ENCODE data around the gene RARRES1.

Gene RARRES1

DNA sequence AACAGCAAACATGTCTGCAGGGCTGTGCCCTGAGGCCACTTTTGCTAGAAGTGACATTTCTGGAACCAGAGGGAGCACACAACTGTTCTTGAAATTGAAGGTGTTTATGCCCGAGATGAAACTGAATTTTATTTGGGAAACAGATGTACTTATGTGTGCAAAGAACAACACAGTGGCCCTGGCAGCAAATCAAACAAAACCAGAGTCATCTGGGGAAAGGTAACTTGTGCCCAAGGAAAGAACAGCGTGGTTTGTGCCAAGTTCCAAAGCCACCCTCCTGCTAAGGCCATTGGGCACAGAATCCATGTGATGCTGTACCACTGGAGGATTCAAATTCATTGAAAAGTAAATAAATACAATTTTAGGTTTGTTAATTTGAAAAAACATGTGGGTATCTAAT, 31.2 kb upstream of the RARRES1 start:
- DNase-seq: no peak

DNA sequence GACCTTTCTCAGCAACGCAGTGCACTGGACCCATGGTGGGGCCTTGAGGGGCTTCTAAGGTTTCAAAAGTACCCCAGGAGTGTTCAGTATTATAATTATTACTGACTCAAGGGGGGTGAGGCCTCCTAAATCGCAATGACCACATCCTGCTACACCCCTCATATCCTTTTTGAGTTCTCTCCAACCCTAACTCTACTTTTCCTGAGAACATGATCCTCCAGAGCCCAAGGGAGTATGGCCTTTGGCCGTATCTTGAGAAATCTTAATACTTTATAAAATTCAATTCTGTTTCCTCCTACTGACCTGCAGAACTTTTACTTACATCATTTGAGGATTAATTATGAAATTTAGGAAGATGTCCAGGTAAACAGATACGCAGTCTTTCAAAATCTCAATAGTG, 30.4 kb upstream of the RARRES1 start:
- no peak for DNase-seq

DNA sequence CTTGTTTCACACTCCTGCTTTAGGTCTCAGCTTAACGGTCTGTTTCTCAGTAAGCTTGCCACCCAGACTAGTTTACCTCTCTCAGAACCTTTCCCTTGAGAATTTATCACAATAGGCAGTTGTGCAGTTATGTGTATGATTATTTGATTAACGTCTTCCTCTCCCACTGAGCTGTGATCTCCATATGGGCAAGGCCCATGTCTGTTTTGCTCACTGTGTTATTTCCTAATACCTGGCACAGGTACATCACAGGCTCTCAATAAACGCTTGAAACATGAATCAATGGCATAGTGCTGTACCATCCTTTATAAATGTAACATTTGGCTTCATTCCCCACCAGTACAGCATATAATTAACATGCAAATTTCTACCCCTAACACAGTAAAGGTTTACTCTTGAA, 29.1 kb upstream of the RARRES1 start:
- no peak for DNase-seq

DNA sequence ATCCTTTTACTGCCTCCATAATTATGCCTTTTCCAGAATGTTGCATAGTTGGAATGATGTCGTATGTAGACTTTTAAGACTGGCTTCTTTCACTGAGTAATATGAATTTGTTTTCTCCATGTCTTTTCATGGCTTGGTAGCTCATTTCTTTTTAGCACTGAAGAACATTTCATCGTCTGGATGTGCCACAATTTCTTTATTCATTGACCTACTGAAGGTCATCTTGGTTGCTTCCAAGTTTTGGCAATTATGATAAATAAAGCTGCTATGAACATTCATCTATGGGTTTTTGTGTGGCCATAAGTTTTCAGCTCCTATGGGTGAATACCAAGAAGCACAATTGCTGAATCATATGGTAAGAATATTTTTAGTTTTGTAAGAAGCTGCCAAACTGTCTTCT, 23.2 kb upstream of the RARRES1 start:
- no peak for DNase-seq

DNA sequence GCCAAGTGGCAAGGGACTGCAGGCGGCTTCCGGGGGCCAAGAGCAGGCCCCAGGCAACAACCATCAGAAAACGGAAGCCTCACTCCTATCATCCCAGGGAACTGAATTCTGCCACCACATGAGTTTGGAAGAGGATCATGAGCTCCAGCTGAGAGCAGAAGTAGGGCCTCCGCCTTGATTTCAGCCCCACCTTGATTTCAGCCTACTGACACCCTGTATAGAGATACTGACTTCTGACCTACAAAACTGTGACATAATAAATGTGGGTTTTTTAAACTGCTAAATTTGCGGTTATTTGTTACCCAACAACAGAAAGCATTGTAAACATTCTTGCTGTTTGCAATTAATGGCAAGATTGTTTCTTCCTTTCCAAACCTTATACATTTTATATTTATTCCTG, 21.6 kb upstream of the RARRES1 start:
- no peak for DNase-seq

DNA sequence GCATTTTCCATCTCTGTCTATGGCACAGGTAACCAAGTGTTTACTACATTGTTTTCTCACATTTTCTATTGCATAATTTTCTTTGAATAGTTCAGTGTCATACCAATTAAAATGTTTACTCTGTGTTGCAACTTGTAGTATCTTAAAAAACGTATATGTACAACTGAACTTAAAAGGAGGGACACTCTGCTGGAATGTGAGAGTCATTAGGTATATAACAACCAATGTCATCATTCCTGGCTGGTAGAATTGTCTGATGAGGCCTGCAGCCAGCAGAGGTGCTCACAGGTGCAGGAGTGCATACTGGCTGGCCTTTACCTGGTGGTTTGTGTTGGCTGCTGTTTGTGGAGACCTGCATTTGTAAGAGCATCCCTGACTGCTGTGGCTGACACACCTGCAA, 19.1 kb upstream of the RARRES1 start:
- no peak for DNase-seq

DNA sequence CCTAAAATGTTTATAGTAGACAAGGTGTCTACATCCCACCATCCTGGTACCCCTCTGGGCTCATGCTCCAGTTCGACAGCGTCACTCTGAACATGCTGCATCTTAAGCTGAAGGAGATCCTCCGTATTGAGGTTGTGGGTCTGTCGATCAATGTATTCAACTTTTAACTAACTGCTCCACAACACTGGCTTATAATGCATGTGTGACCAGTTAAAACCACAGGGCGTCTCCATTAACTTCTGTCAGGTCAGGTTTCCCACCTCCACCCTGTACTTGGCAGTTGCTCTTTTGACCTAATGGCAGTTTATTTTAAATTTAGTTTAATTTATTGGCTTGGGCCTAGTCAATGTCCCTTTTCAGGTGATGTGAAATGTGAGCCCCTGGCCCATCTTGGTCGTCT, 17.8 kb upstream of the RARRES1 start:
- no peak for DNase-seq

DNA sequence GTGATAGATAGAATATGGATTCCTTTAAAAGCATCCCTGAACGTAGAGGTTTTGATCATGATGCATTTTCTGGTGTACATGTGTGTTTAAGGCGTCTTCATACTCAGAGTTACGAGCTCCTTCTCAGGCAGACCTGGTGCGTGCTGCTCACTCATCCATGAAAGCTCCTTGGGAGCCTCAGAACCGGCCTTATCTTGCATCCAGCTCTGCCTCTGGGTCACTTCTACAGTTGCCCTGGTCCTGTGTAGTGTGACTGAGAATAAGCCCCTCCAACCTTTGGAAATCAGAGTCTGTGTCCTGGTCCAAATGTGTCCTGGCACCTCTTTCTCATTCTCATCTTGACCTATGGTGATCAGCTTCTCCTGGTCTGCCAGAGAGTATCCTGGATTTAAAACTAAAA, 17.3 kb upstream of the RARRES1 start:
- no peak for DNase-seq

DNA sequence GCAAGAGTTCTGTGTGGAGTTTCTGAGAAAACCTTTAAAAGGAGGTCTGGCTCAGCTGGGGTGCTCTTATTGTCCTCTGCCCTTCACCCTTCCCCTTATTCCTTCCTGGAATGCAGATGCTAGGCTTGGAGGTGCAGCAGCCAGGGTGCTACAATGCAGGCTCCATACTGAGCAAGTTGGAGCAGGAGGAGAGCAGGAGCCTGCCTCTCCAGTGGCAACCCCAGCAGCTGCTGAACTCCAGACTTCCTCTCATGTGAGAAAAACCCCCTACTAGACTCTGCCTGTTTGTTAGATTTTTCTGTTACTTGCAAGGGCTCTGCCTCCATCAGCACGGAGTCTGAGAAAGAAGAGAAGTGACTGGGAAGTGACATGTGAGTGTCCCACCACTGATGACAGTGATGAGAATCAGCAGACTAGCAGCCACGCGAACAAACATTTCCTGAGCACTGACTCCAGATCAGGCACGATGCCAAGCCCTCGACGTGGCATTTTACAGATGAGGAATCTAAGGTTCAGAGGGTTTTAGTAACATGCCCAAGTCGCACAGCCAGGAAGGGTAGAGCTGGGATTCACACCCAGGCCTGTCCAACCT, 16.1 kb upstream of the RARRES1 start:
- peak; percentile 27 for DNase-seq

DNA sequence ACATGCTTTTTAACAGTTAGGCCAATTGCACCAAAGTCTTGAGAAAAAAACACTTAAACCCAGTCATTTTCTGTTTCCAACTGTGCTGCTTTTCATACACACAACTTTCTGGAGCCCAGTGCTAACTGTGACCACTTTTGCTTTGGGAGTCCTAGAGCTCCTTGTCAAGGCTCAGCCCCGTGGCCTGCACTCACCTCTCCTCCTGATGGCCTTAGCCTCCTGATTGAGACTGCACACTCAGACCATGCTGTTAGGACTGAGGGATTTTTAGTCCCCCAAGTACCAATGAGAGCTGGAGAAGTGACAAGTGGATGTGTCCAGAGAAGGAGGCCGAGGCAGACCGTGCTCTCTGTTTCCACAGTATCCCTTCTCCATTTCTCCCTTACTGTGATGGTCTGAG, 15.2 kb upstream of the RARRES1 start:
- DNase-seq: no peak

DNA sequence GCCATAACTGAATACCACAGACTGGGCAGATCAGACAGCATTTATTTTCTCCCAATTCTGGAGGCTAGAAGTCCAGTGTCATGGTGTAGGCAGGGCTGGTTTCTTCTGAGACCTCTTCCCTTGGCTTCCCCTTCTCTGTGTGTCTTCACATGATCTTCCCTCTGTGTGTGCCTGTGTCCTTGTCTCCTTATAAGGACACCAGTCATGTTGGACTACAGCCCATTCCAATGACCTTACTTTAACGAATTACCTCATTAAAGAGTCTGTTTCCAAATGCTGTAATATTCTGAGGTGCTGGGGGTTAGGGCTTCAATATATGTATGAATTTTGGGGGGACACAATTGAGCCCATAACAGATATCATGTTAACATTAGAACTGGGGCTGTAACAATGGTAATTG, 13.3 kb upstream of the RARRES1 start:
- no peak for DNase-seq

DNA sequence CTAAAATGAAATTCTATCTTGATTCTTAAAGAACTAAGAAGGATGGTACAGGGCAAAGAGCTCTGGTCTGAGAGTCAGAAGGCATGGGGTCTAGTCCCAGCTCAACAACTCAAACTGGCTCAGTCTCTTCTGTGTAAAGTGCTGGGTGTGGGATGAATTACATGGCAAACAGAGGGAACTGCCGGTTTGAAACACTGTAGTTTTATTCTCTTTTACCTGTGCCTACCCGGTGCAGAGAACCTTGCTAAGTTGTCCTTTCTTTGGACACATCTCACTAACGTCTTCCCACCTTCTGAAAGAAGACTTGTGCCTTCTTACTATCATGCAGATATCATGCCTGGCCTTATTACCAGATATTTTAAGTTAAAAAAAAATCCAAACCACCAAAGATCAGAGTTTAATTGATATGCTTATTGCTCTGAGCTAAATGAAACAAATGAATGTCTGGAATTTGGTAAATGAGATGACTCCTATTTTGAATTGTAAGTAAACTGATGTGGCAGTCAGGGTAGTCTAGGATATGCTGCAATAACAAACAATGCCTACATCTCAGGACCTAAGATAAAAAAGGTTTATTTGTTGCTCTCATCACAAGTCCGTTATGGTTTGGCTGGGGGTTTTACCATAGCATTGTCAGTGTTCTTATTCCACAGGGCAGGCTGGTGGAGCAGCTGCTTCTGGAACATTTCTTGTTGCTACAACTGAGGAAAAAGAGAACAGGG, 12.5 kb upstream of the RARRES1 start:
- DNase-seq: no peak

DNA sequence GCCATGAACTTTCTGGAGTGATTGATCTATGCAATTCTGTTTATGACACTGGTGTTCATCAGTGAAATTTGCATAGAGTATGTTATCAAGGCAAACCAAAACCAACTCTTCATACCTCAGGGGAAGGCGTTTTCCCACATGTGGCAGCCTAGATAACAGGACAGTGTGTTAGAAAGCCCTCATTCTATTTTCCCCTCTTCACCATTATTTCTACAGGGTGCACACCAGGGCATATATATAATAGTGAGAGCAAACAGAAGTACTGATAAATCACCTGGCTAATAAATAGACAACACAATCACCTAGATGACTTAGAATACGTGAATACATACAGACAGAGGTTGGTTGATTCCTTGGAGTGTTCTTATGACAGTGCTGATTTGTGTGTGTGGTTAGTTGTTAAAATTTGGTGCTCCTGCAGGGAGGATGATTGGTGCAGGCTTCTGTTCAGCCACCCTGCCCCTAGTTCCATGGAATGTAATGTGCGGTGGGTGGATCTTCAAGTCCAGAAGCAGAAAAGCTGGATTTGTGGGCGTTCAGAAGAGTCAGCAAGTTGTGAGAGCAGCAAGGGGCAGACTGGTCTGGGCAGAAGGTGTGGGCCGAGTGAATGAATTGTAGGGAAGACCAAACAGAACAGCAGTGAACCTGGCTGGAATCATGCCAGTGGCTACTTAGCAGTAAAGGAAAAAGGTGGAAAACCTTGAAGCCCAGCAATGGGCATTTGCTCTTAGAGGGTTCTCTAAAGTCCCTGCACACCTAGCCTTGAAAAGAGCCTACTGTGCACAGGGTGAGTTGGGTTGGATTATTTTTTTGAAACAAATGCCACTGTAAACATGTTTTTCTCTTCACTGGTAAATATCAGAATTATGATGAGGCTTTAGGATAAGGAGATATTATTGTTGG, 11.7 kb upstream of the RARRES1 start:
- no peak for DNase-seq

DNA sequence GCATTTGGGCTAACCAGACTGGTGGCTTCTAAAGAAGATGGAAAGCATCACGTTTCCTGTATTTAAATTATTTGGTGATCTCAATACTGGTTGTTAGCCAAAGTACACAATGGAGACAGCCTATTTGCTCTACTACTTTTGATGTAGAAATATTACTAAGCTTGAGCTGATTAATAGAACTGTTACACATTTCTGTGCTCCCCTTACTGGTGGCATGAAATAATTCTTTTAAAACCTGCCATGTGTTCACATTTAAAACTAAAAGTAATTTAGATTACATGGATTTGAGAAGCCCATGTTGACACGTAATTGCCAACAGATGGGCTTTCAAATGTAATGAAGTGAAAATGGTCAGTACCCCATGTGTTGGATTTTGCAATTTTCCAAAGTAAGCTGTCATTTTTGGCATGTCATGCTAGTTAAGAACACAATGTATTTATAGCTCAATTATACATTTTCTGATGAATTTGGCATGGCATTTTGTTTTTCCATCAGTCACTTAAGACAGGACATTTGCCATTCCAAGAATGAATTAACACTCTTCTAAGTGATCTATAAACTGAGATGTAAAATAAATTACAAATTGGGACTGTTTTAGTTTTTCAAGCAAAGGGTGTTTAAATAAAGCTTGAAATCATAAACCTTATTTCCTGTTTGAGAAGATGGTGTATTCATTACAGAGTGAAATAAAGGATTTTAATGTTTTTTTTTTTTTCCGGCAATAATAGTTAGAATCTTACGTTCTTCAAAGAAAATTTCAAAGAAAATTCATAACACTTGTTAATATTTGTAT, 10.8 kb upstream of the RARRES1 start:
- peak; percentile 90 for DNase-seq

DNA sequence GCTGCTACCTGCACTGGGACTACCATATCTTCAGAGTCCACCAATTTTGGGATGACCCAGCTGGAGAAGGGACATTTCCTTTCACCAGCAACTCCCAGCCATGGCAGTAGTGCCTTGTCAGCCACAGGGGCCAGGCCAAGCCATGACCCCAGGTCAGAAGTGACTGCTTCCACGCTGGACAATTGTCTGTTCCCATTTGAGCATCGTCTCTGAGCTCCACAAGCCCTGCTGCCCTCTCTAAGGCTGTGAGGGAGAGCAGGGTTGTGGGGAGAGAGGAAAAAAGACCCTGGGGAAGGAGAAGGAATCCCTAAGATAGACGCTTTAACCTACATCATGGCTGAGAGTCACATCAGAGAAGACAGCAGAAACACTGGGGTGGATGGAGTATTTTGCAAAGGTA, 7.4 kb upstream of the RARRES1 start:
- no peak for DNase-seq

DNA sequence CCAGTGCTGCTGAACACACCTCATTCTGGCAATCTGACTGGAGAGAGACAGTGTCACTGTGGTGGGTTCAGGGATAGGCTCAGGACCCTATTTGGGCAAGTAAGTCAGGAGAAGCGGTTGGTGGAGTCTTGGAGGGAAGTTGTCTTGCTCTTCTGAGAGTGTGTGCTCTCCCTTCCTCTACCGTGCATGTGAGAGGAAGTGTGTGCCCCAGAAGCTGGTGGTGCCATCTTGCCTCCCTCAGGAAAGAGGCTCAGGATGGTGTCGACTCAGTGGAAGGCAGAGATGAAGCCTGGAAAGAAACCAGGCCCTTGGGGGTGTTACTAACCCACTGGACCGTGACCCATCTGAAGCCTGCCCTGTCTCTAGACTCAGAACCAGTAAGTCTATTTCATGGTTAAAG, 6.8 kb upstream of the RARRES1 start:
- DNase-seq: no peak

DNA sequence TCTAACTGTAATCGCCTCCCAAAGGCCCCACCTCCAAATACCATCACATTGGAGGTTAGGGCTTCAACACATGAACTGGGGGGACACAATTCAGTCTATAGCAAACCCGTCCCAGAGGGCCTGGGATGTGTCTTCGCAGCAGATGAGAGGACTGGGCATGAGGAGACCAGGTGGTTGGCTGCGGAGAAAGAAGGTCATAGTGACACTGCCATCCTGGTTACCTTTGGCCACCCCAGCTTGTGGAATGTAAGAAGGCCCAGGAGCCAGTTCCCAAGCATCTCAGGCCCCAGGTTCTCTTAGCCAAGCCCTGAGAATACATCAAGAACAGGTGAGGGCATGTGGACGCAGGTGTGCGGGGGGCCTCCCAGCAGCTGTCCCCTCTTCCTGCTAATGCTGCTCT, 6.4 kb upstream of the RARRES1 start:
- no peak for DNase-seq

DNA sequence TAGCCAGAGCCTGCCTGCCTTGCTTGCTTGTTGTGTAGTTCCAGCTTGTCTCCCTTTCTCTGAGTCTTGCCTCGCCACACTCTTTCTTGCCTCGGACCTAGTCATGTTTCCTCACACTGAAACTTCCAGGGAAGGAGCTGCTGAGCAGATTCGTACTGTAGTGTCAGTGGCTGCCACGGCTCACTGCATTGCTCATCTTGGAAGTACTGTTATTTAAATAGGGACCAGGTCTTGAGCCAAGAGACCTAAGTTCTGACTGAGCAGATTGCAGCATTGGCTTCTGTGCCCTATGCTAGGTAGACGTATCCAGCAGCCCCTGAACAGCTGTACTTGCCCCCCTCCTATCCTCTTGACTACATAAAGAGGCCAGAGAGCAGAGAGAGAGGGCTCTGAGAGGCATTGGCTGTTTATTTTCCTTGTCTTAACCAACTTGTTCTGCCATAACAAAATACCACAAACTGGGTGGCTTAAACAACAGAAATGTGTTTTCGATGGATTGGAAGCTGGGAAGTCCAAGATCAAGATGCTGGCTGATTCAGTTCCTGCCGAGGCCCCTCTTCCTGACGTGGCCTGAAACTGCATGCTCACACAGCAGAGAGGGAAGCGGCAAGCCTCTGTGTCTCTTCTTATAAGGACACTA, 5.8 kb upstream of the RARRES1 start:
- DNase-seq: no peak

DNA sequence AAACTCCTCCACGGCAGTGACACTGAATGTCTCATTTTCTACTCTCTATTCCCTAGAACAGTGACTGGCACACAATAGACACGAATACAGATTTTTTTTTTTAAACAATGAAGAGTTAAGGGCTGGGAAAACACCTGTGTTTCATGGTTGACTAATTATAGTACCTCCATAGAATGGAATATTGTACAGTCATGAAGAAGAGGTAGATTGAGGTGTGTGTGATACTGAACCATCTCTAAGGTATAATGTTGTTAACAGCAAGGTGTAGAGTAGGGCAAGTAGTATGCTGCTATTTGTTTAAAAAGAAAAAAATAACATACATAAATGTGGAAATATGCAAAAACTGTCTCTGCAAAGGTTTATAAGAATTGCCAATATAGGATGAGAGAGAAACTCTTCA, 5.2 kb upstream of the RARRES1 start:
- DNase-seq: no peak

DNA sequence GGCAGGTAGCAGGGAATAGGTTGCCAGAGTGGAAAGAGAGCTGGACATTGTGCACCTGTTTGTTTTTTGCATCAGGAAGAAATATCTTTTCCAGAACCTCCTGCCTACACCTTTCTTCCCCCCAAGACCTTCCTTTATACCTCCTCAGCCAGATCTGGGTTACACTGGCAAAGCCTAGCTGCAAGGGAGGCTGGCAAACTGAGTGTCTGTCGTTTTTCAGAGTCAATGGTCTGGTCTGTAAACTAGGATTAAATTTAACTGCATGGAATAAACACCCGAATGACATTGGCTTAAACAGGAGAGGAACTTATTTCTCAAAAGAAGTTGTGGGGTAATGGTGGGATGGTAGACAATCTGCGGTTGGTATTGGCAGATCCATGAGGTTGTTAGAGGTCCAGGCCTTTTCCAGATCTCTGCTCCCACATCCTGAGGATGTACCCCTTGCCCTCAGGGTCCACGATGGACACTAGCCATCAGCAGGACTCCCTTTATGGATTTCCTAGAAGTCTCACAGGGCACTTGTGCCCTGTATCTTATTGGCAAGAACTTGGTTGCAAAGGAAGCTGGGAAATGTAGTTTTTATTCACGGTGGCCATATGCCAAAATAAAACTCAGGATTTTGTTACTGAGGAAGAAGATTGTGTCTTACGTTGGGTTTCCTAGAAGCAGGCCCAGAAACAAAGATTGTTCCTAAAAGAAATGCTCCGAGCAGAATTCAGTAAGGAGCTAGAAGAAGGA, 3.2 kb upstream of the RARRES1 start:
- no peak for DNase-seq

DNA sequence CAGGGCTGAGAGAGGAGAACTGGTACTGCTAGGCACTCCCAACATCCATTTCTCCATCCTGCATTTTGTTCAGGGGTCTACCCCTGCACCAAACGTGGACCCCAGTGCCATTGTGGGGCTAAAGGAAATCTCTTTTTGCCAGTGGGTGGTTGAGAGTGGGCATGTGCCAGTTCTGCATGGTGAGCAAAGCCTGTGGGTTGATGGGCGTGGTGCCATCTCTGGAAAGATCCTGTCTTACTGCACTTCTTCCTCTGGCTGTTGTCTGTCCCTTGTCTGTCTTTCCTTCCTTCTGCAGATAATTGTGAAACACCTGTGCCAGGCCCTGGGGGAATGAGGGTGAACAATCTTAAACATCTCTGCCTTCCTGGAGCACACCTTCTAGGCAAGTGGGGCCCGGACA, 1.4 kb upstream of the RARRES1 start:
- no peak for DNase-seq

DNA sequence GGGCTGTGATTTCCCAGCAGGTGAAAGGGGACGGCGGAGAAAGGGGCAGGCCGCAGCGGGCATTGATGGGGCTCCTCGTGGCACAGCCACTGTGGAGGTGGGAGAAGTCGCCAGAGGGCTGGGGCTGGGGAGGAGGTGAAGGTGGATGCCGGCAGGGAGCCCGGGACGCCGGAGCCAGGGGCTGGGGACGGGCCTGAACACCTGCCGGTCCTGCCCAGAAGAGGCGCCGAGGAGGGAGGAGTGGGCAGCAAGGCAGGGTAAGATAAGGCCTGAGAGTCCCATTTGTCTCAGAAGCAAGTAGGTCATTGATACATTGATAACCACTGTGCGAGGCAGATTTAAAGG, 571 bp upstream of the RARRES1 start:
- DNase-seq: no peak

All from NCI-H1694 (cell line).